Midbrain (tissue), 1 donor: ENCODE measurements around the gene PHC1.
"Not testable (repeated sequence)": the region's sequence is repeated elsewhere in the genome, so short reads cannot be mapped to it uniquely, and the experiment has no call there.

Experiments
- DNase-seq: peaks from one replicate; lab custom pipeline; 2025; lab: John Stamatoyannopoulos, UW

The PHC1 gene

DNA sequence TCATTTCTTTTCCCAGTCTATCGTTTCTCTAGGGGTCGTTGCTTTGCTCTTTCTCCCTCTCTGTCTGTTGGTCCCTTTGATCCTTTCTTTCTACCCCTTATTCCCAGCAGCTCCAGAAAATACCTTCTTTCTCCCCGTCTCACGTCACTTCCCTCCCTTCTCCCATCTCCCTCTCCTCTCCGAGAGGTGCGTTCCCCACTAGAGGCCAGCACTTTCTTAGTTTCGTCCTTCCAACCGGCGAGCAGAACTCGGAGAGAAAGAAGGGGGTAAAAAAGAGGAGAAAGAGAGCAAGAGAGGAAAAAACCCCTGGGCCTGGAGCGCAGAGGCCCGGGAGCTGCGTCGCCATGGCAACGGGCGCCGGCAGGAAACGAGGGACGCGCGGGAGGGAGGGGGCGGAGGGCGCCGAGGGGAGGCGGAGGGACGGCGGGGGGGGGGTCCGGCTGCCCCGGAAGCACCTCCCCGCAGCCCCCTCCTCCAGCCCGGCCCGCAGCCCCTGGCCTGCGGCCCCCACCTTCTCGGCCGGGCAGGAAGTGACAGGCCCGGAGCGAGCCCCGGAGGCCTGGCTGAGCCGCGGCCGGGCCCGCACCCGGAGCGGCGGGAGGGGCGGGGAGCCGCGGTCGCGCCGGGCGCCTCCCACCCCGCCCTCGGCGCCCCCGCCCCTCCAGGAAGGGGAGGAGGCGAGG lies at the start of gene PHC1:
Gene PHC1, plus strand, starts transcription at position 477 of the 683 bp plus-strand sequence. CDS start 3,169 bp downstream, outside the sequence.
- peak; percentile 79 for DNase-seq

DNA sequence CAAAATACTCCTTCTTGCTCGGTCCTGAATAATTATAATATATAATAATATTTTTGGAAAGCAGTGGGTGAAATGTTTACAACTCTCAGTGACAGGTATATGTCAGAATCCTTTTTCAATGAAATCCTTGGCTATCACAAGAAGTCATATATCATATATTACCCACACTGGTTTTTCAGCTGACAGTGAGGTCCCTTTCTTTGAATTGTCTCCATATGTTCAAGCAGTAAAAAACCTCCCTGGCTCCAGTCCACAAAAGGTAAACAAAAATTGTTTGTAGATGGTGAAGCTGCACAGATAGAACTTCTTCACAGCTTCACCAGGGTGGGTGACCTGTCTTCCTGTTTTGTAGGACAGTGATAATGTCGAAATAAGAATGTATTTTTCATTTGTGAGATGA lies 47.9 kb upstream of the PHC1 start:
- no peak for DNase-seq

DNA sequence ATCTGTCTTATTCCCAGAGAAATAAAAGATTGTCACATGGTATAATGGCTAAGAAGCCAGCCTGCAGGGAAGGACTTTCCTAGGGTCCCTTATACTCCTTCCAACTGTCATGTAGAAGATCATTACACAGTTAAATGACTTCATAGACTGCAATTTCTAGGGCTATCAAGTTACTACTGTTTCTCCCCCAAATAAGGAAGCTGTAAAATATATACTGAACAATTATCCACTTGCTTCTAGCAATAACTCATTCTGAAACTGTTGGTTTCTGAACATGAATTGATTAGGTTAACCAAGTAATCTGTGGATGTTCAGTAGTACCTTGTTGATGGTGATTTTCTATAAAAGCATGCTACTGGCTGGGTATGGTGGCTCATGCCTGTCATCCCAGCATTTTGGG lies 47.3 kb upstream of the PHC1 start:
- DNase-seq = no peak

GRCh38 chr12:8867786-8868185 lies 46.5 kb upstream of the PHC1 start:
- no peak for DNase-seq

GRCh38 chr12:8870586-8870985 lies 43.7 kb upstream of the PHC1 start:
- no peak for DNase-seq

DNA sequence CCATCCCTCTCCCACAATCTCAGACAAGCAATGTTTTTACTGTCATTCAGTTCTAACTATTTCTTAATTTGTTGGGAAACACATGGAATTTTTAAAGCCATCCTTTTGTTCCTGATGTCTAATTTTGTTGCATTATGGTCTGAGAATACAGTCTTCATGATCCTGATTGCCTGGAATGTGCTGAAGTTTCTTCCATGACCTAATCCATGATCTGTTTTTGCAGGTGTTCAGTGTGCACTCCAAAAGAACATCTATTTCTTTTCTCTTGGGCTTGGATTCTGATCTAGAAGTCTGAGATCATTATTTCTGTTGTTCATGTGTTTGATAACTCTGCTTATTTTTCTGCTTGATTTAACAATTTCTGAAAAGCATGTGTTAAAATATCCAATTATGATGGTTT lies 43.2 kb upstream of the PHC1 start:
- DNase-seq = no peak

GRCh38 chr12:8876887-8877286 lies 37.4 kb upstream of the PHC1 start:
- DNase-seq = no peak

- no peak for DNase-seq
Observed at GRCh38 chr12:8886502-8887284, 27.6 kb upstream of the PHC1 start.

- DNase-seq = no peak
Observed at GRCh38 chr12:8887285-8887715, 27.0 kb upstream of the PHC1 start.

DNA sequence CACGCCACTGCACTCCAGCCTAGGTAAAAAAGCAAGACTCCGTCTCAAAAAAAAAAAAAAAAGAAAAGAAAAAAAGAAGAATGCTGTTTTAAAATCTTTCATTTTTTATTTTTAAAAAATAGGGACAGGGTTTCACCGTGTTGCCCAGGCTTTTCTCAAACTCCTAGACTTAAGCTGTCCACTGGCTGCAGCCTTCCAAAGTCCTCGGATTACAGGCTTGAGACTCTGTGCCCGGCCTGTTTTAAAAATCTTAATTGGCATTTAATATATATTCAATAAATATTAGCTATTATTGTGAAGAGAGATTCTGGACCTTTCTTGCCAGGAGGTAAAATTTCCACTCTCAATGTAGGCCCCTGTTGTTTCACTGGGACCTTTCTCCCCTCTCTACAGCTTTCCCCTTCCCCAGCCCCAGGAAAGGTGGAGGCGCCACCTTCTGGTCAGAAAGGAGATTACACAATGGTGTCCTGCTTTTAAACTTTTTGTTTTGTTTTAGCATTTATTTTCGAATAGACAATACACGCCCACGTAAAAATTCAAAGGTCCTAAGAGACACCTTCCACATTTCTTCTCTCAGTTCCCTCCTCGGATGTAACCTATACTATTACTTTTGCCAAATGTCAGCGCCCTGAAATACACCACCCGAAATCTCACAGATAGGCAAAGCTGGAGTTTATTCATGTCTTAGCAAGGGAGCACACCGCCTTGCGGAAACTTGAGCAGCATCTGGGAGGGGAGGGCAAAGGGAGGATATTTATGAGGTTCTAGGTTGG lies 23.8 kb upstream of the PHC1 start:
- peak; percentile 66 for DNase-seq

GRCh38 chr12:8891976-8892375 lies 22.3 kb upstream of the PHC1 start:
- DNase-seq = no peak

- no peak for DNase-seq
Observed at GRCh38 chr12:8894378-8894777, 19.9 kb upstream of the PHC1 start.

GRCh38 chr12:8894986-8895385 lies 19.3 kb upstream of the PHC1 start:
- no peak for DNase-seq

DNA sequence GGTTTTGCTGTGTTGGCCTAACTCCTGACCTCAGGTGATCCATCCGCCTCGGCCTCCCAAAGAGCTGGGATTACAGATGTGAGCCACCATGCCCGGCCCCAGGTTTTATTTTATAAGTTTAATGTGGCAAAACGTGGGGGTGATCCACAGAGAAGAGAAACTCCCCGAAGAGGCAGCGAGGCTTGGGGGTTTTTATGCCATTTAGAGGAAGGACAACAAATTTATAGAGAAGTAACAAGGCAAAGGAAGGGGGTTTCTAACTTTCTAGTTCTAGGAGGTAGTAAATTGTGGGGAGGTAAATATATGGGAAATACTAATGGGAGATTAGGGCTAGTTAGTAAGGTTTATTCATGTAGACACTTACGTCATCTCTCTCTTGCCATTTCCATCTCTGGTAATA lies 17.2 kb upstream of the PHC1 start:
- DNase-seq = no peak

GRCh38 chr12:8899830-8900229 lies 14.5 kb upstream of the PHC1 start:
- DNase-seq = no peak

- not testable (repeated sequence) for DNase-seq
Observed at GRCh38 chr12:8902703-8903102, 11.6 kb upstream of the PHC1 start.

- no peak for DNase-seq
Observed at GRCh38 chr12:8903646-8904045, 10.7 kb upstream of the PHC1 start.

DNA sequence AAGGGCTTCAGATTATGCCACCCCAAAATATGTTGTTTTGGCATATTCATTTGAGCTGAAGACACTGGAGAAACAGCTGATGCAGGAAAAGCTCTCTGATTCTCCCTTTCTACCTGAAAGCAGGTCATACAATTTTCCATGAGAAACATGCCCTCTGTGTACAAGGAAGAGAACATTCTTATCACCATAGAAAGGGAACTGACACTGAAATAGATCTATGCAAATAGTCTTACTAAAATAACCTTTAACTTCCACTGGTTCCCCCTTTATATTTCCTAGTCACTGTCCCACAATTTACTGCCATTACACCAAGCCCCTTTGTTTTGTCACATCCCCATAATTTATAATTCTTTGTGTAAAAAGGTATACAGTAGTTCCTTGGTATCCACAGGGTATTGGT lies 9.6 kb upstream of the PHC1 start:
- no peak for DNase-seq

DNA sequence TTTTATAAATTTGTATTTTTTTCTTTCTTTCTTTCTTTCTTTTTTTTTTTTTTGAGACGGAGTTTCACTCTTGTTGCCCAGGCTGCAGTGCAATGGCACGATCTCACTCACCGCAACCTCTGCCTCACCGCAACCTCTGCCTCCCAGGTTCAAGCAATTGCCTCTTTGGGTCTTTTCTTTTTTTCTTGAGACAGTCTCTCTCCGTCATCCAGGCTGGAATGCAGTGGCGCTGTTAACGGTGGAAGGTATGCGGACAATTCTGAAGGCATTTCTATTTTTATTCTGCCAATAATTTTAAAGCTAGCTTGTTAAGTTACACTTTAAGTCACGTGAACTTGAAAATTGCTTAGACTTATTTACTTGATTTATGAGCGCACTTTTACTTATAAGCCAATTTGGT lies 8.8 kb upstream of the PHC1 start:
- DNase-seq = no peak

- no peak for DNase-seq
Observed at GRCh38 chr12:8906266-8907180, 7.8 kb upstream of the PHC1 start.

DNA sequence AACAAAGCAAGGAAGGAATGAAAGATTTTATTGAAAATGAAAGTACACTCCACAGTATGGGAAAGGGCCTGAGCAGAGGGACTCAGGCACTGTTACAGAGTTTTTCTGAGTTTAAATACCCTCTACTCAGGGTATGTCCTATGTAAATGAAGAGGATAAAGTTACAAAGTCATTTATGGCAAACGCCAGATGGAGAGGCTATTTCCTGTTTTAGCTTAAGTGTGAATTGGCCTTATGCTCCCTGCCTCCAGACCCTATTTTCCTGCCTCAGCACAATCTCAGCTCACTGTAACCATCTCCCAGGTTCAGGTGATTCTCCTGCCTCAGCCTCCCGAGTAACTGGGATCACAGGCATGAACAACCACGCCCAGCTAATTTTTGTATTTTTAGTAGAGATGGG lies 6.8 kb upstream of the PHC1 start:
- no peak for DNase-seq

- DNase-seq = no peak
Observed at GRCh38 chr12:8909752-8910151, 4.6 kb upstream of the PHC1 start.
